Prostate gland (tissue), 2 donors: ENCODE data around the gene ZNF469. TPM values are rescaled to one million over a fixed set of nuclear protein-coding genes. Genes with fewer than 3 reads are reported as not detected.

Source experiments
- DNase-seq: peaks from one replicate; pipeline ENCODE4 v3.0.0-alpha.2; 2019; ENCODE audit warnings: low spot score
- H3K27ac ChIP-seq, 2 donors: fragments of 200-600 bp; sonication (generic); 2 replicates each; pipeline ENCODE4 v1.5.1; 2017 to 2019
- H3K27me3 ChIP-seq: fragments of 200-600 bp; sonication (generic); replicated peaks from 2 replicates; pipeline ENCODE4 v1.5.1; 2019; ENCODE audit not compliant: insufficient read depth
- H3K36me3 ChIP-seq, 2 donors: fragments of 200-600 bp; sonication (generic); 1 replicate in 1 of 2; 2 replicates in 1 of 2; pipeline versions ENCODE4 v1.5.1 to v1.8.1; 2017 to 2019
- H3K4me1 ChIP-seq: fragments of 200-600 bp; sonication (generic); replicated peaks from 2 replicates; pipeline ENCODE4 v1.5.1; 2019
- H3K4me3 ChIP-seq, 2 donors: fragments of 200-600 bp; sonication (generic); 2 replicates each; pipeline ENCODE4 v1.5.1; 2017 to 2019
- H3K9me3 ChIP-seq: fragments of 200-600 bp; sonication (generic); 2 replicates; pipeline ENCODE4 v1.5.1; 2017
- CTCF ChIP-seq, 4 experiments: fragments of 200-600 bp in 2 of 4; fragments of 450-650 bp in 2 of 4; sonication (generic) in 2 of 4; IDR thresholded peaks; 1 replicate in 3 of 4; 2 replicates in 1 of 4; pipeline ENCODE4 v1.5.1; 2016 to 2019; ENCODE audit warnings: antibody characterized with exemption in 4 of 4, mild to moderate bottlenecking in 2 of 4, moderate library complexity in 2 of 4
- POLR2A ChIP-seq: fragments of 450-650 bp; IDR thresholded peaks from one replicate; pipeline ENCODE4 v1.6.1; 2016; ENCODE audit warnings: antibody characterized with exemption, mild to moderate bottlenecking
- POLR2AphosphoS5 ChIP-seq: sonication (generic); formaldehyde crosslinking; IDR thresholded peaks from one replicate; pipeline ENCODE4 v1.6.1; 2017; ENCODE audit warnings: antibody characterized with exemption
- WGBS: methylation state at CpG from one replicate; pipeline ENCODE4 v1.1.5; 2018; 5-methylcytosine and 5-hydroxymethylcytosine counted together
- intact Hi-C: fragments of 100-400 bp; cut with DNase I; formaldehyde crosslinking; loops from one replicate; pipeline ENCODE4 v1.14.2; 2022
- total RNA-seq, 2 donors: library from RNA; depleted of rRNA; stranded (reverse); fragments of >200 nt; gene quantifications; one replicate each; pipeline ENCODE4 v1.1.0, GENCODE V29; 2016

ZNF469 gene
- total RNA-seq, 2 donors from 2014 or later, result 3.6 to 4.4 TPM

- TF ChIP-seq CTCF (IDR thresholded peaks at IDR 0.05), result no peak
- no peak for TF ChIP-seq POLR2A
- no peak for TF ChIP-seq POLR2AphosphoS5
- no peak for DNase-seq
- H3K4me1 ChIP-seq, result no peaks in the 10 kb centered on the region
- H3K9me3 ChIP-seq, result no peaks in the 10 kb centered on the region
- intact Hi-C loops, result no loop called here
- no peaks in the 10 kb centered on the region for H3K36me3 ChIP-seq
- H3K4me3 ChIP-seq, result no peak overlapping the region
- no peak overlapping the region for H3K27ac ChIP-seq
- H3K27me3 ChIP-seq, result no peaks in the 10 kb centered on the region
- WGBS, result 82% methylated on average over 18 of the region's 18 CpGs
Measured at GRCh38 chr16:88345031-88345720, 37.6 kb upstream of the ZNF469 start.

- intact Hi-C loops, result no loop called here
- Histone ChIP-seq H3K9me3 (no peaks in the 10 kb centered on the region), H3K4me3 (no peak overlapping the region), H3K27ac (no peak overlapping the region), H3K27me3 (no peaks in the 10 kb centered on the region), H3K4me1 (no peaks in the 10 kb centered on the region), H3K36me3 (no peaks in the 10 kb centered on the region)
- no peak for DNase-seq
- 69% methylated on average over 32 of the region's 32 CpGs for WGBS
- TF ChIP-seq POLR2AphosphoS5, result peak; percentile 4
- TF ChIP-seq POLR2A, result no peak
- no peak for TF ChIP-seq CTCF (IDR thresholded peaks at IDR 0.05)
Measured at GRCh38 chr16:88345721-88346560, 36.8 kb upstream of the ZNF469 start.

- no peaks in the 10 kb centered on the region for H3K9me3 ChIP-seq
- H3K4me1 ChIP-seq, result no peaks in the 10 kb centered on the region
Measured at GRCh38 chr16:88346680-88347505, 35.9 kb upstream of the ZNF469 start.

DNA sequence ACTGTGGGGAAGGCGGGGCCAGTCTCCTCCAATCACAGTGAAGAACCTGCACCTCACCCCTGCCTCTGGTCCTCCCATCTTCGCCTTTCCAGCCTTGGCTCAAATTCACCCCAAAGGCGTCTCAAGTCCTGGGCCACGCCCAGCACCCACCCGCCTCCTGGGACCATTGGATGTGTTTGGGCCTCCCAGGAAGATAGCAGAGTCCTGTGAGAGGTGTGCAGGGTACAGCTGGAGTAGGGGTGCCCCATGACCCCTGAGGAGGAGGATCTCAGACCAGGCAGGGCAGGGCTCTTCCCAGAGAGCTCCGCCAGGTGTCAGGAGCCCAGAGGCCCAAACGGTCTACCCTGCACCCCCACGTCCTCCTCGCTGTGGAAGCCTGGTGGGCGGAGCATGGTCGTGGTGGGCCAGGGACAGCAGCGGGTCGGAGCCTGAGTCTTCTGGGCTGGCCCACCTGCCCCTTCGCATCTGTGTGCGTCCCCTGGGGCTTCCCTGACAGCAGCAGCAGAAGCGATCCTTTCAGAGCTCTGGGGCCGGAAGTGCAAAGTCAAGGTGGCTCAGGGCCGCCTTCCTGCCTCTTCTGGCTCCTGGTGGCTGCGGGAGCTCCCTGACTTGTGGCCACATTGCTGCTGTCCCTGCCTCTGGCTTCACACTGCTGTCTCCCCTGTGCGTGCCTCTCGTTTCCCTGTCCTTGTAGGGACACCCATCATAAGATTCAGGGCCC is 34.9 kb upstream of the ZNF469 start:
- intact Hi-C loops, result no loop called here
- Histone ChIP-seq H3K27me3 (no peaks in the 10 kb centered on the region), H3K4me1 (no peaks in the 10 kb centered on the region), H3K9me3 (no peaks in the 10 kb centered on the region), H3K36me3 (no peaks in the 10 kb centered on the region), H3K27ac (no peak overlapping the region), H3K4me3 (no peak overlapping the region)
- WGBS, result 93% methylated on average over 21 of the region's 21 CpGs
- no peak for DNase-seq
- TF ChIP-seq POLR2AphosphoS5 (no peak), POLR2A (no peak), CTCF (IDR thresholded peaks at IDR 0.05) (no peak)

More at GRCh38 chr16:88346680-88347505, 35.9 kb upstream of the ZNF469 start:
- DNase-seq, result no peak
- TF ChIP-seq POLR2AphosphoS5 (no peak), POLR2A (no peak), CTCF (IDR thresholded peaks at IDR 0.05) (no peak)
- H3K36me3 ChIP-seq, result no peaks in the 10 kb centered on the region
- 92% methylated on average over 26 of the region's 26 CpGs for WGBS
- intact Hi-C loops, result no loop called here
- H3K27ac ChIP-seq, result no peak overlapping the region
- no peaks in the 10 kb centered on the region for H3K27me3 ChIP-seq
- H3K4me3 ChIP-seq, result no peak overlapping the region
